GM18499 (cell line): ENCODE measurements around the gene RNH1.
"Not testable (repeated sequence)": the region's sequence is repeated elsewhere in the genome, so short reads cannot be mapped to it uniquely, and the experiment has no call there.

Experiments used
- ATAC-seq: cut with Tn5 transposase; IDR thresholded peaks from one replicate; pipeline ENCODE4 v1.9.1; 2021; ENCODE audit warnings: moderate number of reproducible peaks; ENCODE audit not compliant: insufficient read depth, unreplicated experiment

The RNH1 gene

DNA sequence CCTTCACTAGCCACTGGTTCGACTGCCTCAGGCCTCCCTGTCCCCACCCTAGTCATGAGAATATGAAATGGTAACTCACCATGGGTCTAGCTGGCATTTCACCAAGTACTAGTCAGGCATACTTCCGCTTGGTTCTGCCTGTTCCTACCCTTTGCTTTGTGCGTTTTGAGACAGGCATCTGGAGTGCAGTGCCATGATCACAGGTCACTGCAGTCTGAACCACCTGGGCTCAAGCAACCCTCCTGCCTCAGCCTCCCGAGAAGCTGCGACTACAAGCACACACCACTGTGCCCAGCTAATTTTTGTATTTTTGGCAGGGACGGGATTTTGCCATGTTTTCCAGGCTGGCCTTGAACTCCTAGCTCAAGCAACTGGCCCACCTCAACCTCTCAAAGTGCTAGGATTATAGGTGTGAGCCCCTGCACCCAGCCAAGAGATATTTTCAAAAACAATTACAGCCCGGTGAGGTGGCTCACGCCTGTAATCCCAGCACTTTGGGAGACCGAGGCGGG is 14.2 kb upstream of the RNH1 start:
- ATAC-seq, result no peak

DNA sequence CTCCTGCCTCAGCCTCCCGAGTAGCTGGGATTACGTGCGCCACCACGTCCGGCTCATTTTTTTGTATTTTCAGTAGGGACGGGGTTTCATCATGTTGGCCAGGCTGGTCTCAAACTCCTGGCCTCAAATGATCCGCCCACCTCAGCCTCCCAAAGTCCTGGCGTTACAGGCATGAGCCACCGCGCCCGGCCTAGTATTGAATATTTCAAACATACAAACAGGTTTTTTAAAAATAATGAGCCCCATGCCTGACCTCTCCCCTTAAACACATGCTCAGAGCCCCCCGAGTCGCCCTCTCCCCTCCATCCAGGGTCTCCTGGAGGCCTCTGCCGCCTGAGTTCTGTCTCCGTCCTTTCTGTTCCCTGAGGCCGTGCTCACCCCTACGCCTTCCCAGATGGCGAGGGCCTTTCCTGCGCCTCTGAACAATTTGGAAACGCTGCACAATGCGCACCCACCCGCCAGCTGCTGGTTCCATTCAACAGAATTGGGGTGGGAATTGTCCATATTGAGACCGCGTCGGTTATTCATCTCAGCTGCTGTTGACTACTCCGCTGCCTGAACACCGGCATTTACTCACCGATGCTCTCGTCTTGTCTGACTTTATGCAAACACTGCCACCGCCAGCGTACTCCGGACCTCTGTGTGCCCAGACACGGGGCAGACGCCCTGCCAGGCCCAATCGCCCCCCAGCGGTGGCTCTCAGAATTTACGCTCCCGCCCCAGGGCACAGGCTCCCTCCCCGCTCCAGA is 13.6 kb upstream of the RNH1 start:
- ATAC-seq, result no peak

DNA sequence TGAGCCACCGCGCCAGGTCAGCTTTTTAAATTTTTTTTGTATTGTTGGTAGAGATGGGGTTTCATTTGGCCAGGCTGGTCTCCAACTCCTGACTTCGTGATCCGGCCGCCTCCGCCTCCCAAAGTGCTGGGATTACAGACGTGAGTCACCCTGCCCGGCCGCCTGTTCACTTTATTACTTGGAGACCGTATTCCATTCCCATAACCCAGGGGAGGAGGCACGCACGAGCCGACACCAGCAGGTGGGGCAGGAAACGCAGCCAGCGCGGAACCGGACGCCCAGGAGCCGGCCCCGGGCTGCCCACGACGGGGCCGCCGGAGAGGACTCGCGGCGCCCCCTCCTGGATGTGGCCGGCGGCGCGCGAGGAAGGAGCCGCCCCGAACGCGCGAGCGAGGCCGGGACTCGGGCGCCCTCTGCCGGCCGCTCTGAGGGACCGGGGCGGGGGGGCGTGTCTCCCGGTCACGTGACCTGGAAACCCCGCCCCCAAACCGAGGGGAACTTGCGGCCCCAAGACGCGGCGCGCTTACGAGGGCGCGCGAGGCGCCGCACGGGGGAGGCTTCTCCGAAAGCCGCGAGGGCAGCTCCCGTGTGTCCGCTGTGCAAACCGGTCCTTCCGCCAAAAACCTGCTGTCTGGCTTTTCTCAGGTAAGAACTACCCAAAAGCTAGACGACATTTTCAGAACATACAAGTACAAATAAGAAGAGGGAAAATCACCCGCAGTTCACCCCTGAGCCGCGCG is 11.6 kb upstream of the RNH1 start:
- ATAC-seq, result no peak

DNA sequence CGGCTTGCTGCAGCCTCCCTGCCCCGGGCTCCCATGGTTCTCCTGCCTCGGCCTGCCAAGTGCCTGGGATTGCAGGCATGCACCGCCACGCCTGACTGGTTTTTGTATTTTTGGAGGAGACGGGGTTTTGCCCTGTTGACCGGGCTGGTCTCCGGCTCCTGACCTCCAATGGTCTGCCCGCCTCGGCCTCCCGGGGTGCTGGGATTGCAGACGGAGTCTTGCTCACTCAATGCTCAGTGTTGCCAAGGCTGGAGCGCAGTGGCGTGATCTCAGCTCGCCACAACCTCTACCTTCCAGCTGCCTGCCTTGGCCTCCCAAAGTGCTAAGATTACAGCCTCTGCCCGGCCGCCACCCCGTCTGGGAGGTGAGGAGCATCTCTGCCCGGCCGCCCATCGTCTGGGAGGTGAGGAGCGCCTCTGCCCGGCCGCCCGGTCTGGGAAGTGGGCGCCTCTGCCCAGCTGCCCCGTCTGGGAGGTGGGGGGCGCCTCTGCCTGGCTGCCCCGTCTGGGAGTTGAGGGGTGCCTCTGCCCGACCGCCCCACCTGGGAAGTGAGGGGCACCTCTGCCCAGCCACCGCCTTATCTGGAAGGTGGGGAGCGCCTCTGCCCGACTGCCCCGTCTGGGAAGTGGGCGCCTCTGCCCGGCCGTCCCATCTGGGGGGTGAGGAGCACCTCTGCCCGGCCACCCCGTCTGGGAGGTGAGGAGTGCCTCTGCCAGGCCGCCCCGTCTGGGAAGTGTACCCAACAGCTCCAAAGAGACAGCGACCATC is 10.1 kb upstream of the RNH1 start:
- ATAC-seq, result not testable (repeated sequence)

DNA sequence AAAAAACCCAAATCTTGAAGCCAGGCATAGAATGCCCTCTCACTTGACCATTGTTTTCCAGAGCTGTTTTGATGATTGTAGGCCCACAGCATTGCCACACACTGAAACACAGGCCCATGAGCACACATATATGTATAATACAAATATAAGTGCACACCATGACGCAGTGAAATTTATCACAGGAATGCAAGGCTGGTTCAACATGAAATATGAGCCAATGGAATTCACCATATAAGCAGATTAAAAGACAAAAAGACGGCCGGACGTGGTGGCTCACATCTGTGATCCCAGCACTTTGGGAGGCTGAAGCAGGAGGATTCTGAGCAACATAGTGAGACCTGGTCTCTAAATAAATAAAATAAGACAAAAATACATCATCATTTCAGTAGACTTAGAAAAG is 9.4 kb upstream of the RNH1 start:
- no peak for ATAC-seq

DNA sequence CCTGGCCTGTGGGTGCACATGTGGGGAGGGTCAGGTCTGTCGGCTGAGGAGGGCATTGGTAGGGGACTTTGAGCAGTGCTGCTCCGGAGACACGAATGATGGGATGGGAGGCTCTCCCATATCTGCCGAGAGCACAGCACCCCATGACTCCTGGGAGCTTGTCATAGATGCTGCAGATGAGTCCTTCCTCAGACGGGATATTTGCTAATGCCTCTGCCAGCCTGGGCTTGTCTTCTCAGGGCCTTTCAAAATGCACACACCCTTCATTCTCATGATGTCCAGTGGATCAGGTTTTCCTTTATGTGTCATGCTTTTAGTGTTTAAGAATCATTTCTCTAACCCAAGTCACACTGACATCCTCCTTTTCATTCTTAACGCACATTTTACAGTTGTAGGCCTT is 8.1 kb upstream of the RNH1 start:
- no peak for ATAC-seq

DNA sequence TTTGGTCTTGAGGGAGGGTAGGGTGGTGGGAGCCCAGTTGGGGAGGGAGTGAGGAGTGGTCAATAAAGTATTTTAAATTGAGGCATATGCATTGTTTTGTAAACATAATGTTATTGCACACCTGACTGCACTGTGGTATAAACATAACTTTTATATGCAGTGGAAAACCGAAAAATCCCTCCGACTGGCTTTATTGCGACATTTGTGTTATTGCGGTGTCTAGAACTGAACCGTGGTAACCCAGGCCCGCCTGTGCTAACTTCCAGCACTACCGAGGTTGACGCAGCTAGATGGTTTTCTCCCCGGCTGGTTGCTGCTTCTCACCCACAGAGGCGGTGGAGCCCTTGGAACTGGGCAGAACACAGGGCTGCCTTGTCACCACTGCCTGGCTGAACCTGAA is 7.6 kb upstream of the RNH1 start:
- no peak for ATAC-seq

DNA sequence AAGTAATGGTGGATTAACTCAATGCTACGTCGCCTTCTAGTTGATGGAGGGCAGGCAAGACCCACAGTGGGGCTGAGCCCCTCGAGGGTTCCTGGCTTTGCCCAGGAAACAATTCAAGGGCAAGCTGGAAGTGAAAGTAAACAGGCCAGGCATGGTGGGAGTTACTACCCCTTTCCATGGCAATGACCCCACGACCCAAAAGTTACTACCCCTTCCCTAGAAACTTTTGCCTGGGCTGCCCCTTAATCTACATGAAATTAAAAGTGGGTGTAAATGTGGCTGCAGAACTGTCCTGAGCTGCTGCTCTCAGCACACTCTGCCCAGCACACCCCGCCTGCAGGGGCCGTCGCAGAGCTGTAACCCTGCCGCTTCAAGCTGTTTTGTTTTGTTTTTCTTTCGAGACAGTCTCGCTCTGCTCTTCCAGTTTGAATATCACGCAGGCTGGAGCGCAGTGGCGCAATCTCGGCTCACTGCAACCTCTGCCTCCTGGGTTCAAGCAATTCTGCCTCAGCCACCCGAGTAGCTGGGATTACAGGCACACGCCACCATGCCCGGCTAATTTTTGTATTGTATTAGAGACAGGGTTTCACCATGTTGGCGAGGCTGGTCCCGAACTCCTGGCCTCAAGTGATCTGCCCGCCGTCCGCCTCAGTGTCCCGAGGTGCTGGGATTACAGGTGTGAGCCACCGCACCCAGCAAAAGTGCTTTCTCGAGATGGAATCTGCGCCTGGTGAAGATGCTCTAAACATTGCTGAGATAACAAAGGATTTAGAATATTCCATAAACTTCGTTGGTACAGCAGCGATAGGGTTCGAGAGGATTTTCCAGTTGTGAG is 5.9 kb upstream of the RNH1 start:
- ATAC-seq, result no peak

DNA sequence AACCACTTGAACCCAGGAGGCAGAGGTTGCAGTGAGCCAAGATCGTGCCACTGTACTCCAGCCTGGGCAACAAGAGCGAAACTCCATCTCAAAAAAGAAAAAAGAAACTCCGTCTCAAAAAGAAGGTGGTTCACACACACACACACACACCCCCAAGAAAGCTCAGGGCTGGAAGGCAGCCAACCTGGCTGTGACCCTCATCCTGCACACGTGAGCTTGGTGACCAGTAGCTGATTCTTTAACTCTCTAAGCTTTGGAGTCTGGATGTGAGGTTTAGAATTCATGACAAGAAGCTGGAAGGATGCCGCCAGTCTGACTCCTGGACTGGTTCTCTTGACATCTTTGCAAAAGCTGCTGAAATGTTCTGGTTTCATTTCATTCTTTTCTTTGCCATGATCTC is 1.9 kb upstream of the RNH1 start:
- no peak for ATAC-seq

DNA sequence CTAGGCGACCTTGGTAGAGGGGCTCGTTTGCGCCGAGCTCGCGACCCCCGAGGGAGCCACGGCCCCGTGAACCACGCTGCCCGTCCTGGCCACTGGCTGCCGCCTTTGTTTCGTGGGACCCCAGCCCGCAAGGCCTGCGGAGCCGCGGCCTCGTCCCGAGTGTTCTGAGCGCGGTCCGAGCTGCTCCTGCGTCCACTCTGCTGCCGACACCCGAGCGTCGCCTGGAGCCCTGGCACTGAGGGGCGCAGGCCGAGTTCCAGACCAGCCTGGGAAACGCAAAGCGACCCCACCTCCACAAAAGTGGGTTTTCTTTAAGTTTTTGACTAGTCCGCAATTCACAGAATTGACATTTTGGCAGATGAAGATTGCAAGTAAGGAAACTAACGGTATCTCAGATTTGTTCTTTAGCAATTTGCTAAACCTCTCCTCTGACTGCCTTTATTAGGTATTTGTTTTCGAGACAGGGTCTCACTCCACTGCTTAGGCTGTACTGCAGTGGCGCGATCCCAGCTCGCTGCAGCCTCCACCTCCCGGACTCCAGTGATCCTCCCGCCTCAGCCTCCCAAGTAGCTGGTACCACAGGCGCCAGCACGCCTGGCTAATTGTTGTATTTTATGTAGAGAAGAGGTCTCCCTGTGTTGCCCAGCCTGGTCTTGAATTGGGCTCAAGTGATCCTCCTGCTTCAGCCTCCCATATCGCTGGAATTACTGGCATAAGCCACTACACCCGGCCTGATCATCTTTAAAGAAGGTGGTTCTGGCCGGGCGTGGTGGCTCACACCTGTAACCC is 879 bp upstream of the RNH1 start:
- no peak for ATAC-seq

DNA sequence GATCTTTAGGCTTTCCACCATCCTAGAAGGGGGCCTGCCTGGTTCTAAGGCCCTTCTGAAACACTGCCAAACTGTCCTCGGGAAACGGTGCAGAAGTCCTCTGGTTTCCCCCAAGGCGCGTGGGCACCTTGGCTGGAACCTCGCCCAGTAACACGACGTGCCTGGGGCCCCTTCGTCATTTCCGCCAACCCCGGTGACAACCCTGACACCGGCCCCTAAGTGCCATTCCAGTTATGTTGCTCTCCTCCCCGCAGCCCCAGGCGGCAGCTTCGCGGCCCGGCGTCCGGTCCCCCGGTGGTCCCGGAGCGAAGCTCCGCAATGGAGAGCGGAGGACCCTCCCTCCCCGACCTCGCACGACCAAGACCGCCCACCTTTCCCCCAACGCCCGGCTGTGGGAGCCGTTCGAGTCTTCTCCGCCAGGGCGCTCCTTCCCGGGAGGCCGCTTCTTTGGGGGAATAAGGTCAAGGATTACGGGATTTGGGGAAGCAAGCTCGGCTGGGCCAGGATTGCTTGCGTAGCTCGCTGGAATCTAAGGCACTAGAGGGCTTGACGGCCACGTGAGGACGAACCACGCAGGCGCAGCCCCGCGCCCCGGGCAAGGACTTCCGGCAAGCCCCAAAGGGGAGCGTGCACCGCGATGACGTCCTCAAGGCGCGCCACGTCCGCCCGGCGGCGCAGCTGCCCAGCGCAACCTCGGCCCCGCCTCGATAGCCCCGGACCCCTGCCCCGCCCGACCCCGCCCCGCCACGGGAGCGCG is 626 bp downstream of the RNH1 start:
- peak; percentile 56 for ATAC-seq

DNA sequence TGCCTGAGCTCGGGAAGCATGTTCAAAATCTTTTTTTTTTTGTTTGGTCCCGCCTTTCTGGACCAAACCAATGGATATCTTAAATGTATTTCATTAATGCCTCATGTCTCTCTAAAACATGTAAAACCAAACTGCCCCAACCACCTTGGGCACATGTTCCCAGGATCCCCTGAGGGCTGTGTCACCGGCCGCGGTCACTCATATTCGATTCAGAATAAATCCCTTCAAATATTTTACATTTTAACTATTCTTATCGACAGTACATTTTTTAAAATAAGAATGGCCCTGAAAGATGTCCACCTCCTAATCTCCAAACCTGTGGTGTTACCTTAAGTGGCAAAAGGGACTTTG is 2.1 kb downstream of the RNH1 start:
- no peak for ATAC-seq

DNA sequence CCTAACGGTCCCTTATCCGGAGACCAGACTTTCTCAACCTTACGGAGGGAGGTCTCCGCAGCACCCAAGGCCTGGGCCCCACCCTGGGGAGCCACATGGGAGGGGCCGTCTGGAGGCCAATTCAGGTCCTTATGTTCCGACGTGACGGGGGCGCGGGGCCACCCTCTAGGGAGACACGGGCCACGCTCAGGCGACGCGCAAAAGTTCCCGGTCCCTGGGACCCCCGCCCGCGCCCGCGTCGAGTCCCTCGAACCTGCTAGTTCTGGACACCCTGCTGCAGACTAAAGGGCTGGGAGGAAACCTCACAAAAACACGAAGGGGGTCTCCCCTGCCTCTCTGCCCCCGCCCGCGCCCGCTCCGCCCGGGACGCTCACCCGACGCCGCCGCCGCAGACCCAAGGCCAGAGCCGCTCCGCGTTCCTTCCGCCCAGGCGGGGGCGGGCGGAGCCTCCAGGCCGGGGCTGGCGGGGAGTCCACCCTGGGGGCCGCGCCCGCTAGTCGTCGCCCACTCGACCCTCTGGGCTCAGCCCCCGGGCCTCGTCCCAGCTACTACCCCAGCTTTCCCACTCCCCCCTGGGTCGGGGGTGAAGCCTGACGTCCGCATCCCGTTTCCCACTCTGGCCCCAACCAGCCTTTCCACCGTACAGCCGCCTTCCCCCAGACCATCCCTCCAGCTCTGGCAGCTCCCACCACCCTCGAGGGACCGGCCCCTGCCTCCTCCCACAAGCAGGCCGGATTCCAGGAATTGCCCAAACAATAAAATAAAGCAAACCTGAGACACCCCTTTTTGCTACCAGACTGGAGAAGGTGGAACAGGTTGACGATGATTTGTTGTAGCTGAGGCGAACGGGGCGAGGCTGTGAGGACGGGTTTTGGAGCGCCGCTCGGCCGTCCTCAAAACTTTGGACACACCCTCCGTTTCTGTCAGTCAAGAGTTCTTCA is 2.7 kb downstream of the RNH1 start:
- no peak for ATAC-seq

DNA sequence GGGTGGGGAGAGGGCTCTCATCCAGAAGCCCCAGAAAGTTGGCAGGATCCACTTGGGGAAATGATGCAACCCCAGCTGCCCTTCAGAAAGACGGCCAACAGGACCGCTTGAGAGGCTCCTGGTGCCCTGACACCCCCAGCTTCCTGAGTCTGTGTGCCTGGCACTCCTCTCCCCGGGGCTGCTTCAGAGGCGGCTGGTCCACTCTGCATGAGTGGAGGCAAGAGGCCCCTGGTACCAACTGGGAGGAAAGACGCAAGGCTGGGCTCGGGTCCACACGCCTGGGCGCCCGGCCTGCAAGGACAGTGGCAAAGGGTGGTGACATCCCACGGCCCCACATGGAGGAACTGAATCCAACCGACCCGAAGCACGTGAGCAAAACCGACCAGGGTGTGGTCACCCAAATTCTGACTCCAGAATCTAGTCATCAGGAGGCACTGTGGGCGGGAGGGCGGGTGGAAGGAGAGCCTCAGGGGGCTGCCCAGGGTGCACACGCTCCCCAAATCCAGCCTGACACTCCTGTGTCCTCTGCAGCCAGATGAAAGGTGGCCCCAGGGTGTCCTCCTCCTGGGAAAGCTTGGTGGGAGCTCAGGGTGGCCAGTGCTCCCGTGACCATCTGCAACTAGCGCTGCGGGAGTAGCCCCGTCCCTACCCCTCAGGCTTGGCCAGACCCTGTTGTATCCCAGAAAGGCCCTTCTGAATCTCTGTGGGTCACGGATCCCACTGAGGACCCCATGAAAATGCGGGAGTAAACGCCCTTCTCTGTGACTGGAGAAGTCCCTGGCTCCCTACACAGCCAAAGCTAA is 3.7 kb downstream of the RNH1 start:
- ATAC-seq, result no peak

DNA sequence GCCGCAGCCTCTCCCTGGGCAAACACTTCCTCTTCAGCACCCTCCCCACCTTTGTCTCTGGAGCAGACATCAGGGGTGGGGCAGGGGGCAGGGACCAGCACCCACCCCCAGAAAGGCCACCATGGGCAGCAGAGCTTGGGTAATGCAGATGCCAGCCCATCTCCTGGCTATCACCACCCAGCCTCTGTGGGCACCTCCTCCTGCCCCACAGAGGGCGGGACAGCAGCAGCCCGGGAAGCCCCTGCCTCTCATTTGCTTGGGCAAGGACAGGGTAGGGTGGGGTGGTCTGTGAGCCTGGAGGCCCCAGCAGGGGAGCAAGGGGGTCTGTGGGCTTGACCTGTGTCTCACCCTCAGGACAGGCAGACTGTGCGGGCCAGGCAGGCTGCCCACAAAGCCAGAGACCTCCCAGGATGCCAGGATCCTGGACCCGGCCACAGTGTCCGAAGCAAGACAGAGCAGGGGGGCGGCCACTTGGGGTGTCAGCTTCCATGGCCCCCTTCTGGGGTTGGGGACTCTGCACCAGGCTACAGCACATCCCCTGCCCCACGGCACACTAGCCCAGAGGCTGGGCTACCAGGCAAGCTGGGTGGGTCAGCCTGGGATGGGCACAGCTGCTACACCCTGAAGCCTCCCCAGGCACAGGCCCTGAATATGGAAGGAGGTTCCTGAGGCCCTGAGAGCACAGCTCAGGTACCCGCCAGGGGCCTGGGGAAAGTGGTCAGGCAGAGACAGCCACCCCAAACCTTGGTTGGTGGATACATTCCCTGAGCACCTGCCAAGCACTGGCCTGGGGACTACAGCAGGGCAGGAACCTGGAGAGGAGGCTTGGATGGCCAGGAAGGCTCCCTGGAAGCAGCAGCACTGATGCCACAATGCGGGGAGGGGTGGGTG is 4.5 kb downstream of the RNH1 start:
- no peak for ATAC-seq

DNA sequence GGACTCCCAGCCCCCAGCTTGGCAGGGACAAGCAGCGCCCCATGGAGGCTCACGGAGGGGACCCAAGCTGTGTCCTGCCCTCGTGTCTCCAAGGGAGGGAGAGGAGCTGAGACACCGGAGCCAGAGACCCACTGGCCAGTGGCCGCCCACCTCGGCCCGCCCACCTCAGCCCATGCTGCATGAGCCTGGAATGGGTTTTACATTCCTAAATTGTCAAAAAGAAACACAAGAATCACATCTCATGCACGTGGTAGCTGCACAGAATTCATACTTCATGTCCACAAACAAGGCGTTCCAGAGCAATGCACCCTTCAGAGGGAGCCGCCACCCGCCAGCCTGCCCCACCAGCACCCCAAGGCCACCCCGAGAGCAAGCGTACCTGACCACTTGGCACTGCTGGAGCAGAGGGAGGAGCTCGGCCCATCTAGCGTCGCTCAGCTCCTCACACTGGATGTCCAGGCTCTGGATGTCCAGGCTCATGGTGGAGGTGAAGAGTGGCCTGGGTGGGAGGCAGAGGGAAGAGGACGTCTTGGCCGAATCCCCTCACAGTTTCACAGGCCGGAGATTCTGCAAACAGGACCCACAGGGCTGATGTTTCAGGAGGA is 5.3 kb downstream of the RNH1 start:
- no peak for ATAC-seq
